HG03432 (cell line): ENCODE results near the gene KRT6B.
"Not testable (repeated sequence)": the region's sequence is repeated elsewhere in the genome, so short reads cannot be mapped to it uniquely, and the experiment has no call there.

Experiments used
- ATAC-seq: cut with Tn5 transposase; IDR thresholded peaks from one replicate; pipeline ENCODE4 v1.9.1; 2021; ENCODE audit warnings: mild to moderate bottlenecking, moderate library complexity; ENCODE audit not compliant: unreplicated experiment

Gene KRT6B

DNA sequence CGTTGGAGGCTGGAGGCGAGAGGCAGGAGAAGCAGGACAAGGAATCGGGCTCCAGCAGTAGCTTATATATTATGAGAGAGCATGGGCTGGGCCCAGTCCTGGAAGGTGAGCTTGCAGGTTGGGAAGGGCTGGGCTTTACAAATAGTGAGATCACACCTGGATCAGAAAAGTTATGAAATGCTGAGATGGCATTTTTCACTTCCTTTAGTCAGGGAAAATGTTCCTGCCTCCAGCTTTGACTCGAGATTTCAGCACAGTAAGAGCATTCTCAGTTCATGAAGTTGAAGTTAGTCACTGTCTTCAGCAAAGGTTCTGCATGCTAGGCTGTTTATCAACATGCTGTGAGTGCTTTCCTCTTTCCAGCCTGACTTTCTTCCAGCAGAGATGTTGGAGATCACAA, 21.8 kb upstream of the KRT6B start, which contains the start of gene KRT6C:
Gene KRT6C (minus strand): TSS at position 38 of the 400 bp plus-strand sequence. CDS start 68 bp downstream, outside the sequence.
- no peak for ATAC-seq

DNA sequence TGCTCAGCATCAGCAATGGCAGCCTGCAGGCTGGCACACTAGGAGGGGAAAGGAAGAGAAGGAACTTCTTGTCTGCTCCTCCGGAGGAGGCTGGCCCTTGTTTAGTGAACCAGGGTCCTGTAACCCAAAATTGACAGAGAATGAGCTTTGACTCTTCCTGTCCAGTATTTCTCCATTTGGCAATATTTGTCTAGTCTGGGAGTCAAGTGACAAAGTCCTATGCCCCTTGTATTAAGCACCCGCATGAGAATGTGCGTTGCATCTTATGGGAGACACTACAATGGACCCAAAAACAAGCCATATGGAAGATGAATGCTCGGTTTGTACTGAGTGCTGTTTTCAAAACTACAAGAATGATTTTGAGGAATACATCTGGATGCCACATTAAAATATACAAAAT, 17.9 kb upstream of the KRT6B start:
- no peak for ATAC-seq

DNA sequence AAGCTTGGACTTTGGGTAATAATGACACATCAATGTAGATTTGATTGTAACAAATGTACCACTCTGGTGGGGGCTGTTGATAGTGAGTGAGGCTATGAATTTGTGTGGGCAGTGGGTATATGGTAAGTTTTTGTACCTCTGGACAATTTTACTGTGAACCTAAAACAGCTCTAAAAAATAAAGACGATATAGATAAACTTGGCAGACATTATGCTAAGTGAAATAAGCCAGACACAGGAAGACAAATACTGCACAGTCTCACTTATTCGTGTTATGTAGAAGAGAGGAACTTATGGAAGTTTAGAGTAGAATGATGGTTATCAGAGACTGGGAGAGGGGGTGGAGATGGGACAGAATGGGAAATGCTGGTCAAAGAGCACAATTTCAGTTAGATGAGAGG, 13.0 kb upstream of the KRT6B start:
- no peak for ATAC-seq

DNA sequence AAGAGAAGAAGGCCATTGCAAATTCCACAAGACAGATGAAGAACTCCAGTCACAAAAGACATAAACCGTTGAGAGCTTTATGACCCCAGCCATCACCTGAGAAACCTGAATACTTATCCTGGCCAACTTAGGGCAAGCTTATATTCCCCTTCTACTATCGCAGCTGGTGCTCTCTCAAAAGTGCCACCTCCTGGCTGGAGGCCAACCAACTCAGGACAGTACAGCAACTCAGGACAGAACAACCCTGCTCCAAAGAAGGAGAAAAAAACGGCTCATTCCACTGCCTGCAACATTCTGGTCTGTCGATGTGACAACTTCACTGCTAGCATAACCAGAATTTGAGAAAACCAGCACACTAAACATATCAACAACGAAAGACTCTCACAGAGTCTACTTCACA, 9.7 kb upstream of the KRT6B start:
- ATAC-seq, result no peak

DNA sequence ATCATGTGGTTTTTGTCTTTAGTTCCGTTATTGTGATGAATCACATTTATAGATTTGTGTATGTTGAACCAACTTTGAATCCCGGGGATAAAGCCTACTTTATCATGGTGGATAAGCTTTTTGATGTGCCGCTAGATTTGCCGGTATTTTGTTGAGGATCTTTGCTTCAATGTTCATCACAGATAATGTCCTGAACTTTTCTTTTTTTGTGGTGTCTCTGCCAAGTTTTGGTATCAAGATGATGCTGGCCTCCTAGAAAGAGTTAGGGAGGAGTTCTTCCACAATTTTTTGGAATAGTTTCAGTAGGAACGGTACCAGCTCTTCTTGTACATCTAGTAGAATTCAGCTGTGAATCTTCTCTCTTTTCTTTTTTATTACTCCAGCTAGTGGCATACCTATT, 6.9 kb upstream of the KRT6B start:
- no peak for ATAC-seq

DNA sequence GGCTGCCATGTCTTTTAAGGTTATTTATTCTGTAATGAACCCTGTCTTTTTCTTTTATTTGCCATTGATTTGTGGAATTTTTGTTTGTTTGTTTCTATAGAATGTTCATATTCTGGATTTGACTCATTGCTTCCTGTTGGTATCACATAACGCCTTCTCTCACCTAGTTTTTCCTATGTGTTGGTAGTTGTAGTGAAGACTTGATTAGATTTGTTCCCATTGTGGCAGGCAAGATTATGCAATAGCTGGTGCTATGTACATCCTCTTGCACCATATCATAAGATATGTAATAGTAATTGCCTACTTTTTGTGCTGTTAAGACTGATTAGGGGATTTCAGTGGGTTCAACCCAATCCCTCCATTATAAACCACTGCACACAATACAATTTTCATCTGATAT, 3.9 kb upstream of the KRT6B start:
- ATAC-seq, result no peak

DNA sequence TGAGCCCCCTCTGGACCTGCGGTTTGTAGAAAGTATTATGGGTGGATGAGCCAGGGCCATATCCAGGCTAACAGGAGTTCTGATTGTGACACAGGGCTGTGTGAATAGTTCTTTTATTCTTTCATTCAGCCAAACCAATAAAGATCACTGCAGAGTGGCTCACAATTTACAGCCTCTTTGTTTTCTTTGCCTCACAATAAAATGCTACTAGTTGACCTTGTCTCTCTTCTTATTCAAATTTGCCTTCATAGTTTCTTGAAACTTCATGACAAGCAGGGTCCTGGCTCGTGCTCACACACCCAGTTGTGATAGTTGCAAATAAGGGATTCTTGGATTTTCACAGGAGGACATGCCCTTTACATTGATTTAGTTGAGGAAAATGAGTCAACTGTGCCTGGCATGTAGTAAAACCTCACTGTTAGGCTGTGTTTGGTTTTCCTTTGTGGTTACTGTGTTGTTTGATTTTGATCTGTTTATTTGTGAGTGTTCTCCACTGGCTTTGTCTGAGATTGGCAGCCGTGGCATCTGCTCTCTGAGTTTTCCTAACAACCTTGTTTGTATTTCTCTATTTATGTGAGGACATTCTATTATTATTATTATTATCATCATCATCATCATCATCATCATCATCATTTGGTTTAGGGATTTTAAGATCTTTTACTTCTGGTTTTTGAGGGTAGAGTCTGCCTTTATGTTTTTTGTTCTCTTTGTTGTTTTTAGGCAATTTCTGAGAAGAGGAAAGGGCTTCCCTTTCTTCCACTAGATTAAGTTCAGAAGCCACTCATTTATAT, 2.7 kb upstream of the KRT6B start:
- ATAC-seq, result no peak

DNA sequence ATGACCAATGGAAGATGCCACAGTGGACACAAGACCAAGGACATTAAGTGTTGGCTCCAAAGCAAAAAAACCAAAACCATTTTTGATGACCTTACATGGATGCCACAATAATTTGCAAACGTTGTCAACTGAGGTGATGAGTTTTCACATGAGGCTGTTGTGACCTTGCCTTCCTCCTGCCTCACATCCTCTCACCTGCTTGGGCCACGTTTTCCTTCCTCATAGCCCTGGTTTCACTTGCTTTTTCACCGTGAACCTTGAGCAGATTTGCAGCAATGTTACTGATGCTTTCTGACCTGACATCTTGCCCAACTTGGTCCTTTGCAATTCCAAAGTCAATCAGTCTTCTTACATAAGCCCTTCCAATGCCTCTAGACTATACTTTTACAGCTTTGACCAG, 3.7 kb downstream of the KRT6B start:
- no peak for ATAC-seq

DNA sequence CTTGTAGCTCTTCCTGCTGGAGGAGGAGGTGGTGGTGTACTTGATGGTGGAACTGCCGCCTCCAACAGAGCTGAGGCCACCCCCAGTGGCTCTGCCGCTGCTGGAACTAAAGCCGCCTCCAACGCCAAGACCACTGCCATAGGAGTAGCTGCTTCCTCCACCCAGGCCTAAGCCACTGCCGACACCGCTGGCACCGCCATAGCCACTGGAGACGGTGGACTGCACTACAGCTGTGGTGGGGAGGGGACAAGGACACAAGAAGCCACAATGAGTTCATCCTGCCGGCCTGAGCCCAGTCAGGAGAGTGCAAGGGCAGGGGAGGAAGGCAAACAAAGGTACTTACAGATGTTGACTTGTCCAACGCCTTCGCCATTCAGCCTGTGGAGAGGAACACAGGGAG, 4.8 kb downstream of the KRT6B start:
- ATAC-seq, result not testable (repeated sequence)

DNA sequence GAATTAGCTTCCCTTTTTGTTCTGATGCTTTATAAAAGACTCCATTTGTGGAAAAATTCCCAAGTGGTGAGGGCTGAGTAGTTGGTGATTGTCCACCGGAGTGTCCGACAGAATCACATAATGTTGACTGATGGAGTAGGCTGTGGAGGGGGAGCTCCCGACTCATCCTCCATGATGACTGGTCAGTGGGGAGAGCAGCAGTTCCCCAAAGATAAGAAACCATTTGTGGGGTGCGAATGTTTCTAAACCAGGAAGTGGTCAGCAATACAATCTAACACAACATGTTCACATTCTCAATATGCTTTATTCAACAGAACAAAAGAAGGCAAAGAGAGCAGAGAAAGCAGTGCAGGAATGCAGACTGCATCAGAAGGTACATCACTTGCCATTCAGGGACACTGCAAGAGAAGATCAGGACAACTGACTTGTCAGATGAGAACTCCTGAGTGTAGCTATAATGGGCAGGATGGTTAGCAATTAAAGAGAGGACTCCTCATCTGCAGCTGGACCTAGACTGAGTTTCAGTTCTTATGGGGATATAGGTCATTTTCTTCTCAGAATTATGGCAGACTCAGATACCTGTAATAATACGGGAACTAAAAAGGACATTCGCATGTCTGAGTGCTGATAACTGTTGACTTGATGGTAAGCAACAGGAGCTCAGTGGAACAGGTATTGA, 5.4 kb downstream of the KRT6B start:
- ATAC-seq, result no peak

DNA sequence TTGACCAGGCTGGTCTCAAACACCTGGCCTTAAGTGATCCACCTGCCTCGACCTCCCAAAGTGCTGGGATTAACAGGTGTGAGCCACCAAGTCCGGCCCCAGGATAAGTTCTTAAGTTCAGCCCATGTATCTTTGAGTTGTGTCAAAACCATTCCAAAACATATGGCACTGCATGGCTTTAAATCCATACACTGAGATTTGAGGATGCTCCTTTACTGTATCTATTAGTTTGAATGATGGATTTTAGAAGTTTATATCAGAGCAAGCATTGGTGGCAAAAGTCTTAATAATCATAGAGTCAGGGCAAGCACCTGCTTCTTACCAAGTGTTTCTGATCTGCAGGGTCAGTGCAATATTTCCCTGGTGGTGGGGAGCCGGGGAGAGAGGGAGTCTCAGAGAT, 6.1 kb downstream of the KRT6B start:
- no peak for ATAC-seq

DNA sequence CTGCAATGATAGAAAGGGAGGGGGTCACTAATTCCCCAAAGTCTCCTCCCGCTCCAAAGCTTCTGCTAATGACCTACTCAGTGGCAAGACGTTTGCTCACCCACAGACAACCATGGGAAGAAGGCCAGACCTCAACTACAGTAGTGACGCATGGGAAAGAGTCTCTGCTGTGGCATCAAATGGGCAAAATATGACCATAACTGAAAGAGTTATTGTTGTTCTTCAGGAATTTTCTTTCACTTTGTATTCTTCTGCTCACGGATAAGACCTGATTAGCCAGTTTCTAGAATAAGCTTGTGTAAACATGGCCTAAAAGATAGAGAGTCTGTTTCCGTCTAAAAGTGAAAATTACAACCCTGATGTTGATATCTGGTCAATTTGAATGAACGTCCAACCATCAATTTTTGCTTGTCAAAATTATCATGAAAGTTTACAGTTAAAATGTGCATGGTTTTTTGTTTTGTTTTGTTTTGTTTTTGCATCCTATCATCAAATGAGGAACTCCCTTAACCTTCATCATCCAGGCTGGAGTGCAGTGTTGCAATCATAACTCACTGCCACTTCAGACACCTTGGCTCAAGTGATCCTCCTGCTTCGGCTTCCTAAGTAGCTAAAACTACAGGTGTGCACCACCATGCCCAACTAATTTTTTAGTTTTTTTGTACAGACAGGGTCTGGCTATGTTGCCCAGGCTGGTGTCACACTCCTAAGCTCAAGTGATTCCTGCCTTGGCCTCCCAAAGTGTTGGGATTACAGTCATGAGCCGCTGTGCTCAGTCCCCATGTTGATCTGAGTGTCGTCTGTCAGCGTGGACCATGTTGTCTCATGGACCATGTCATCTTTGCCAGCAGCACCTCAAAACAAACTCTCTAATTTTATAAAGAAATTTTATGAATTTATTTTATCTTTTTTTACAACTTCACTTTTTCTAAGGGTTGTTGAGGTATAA, 7.0 kb downstream of the KRT6B start:
- ATAC-seq, result no peak

DNA sequence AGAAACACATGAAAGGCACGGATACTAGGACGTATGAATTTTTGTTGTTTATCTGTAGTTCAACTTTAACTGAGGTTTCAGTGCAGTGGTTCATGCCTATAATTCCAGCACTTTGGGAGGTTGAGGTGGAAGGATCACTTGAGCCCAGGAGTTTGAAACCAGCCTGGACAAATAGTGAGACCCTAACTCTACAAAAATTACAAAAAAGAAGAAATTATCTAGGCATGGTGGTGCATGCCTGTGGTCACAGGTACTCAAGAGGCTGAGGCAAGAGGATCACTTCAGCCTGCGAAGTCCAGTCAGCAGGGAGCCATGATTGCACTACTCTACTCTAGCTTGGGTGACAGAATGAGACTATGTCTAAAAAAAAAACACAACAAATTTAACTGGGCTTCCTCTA, 8.0 kb downstream of the KRT6B start:
- ATAC-seq, result no peak

DNA sequence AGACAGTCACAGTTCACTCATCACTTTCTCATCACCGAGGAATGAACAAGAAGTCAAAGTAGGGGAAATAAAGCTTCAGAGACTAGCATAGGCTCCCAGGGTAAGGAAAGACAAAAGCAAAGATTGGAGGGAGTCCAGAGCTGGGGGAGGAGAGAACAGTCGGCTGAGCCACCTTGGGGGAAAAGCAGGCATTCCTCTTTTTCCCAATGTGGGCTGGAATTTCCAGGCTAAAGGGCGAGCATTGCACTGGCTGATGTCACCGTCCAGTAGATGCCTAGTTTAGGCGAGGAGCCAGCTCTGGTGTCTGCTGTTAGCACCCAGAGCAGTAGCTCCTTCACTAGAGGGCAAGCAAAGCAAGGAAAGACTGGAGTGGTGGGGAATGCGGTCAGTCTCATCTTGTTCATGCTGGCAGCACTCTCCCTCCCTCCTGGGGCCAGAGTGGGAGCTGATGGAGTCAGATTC, 9.3 kb downstream of the KRT6B start:
- ATAC-seq, result no peak

DNA sequence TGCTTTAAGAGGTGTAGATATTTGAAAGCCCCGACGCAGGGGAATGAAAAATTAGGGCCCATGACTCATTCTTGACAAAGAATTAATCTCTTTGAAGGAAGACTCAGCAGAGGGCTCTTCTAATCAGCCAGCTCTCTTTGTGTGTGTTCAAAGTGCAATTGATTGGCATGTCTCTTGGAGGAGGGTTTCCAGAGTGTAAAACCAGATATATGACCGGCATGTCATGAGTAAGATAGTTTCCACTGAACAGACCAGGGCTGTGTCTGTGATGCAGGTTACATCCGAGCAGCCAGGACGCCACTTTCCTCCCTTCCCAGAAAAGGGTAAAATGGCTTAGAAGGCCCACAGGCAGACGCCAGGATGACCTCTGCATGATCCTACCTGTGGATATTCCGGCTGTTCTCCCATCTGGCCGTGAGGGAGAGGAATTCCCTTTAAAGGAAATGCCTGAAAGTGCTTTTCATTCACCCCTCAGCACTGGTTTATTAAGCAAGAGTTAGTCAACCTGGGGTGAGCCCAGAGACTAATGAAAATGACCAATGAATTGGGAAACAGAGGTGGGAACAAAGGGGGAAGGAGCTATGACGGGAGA, 10.5 kb downstream of the KRT6B start:
- ATAC-seq, result no peak

DNA sequence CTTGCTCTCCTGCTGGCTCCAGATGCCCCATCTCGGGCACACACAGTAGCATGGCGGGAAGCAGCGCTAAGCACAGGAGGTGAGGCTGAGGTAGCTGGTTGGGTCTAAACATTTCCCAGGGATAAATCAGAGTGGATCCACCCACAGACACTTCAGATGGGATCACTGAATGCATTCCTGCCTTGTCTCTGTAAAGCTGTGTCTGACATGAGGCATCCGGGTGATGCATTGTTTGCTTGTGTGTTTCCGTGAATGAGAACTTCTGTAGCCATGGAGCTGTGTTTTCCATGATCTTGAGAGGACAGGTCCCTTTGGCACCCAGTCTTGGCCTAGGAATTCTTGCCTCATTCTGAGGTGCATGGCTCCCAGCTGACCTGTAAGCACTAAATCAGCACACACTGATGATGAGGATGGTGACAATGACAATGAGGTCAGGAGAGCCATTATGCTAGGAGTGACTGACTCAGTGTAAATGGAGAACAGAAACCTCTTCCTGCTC, 11.1 kb downstream of the KRT6B start:
- ATAC-seq, result no peak

DNA sequence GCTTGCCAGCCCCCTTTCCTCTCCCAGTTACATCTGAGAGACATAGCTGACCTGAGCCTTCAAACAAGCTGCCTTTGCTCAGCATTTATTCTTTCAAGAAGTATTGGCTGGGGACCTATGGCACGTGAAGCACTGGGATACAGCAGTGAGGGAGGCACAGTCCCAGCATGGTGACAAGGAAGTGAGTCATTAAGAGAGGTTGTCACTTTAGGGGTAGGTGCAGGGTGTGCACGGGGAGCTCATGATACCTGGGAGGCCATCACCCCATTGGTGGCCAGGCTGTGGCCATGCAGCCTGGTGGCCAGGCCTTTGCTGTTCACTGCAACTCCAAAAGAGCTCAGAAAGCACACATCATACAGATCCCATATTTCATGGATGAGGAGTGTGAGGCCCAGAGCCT, 12.1 kb downstream of the KRT6B start:
- no peak for ATAC-seq

DNA sequence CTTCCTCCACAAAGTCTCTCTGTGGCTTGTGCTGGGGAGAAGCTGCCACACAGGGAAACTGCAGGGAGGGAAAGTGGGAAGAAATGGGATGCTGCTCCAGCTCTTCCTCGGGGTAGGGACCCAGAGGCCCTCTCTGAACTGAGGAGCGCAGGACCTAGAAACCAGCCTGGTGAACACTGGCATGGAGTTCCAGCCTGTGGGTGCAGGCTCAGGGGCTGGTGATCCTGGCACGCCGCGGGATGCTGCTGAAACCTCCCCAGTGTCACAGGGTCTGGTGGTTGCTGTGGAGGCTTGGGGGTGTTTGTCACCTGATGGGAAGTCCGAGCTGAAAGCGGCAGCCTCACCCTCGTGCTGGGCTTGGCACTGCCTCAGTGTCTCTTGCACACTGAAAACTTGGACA, 12.5 kb downstream of the KRT6B start:
- no peak for ATAC-seq

DNA sequence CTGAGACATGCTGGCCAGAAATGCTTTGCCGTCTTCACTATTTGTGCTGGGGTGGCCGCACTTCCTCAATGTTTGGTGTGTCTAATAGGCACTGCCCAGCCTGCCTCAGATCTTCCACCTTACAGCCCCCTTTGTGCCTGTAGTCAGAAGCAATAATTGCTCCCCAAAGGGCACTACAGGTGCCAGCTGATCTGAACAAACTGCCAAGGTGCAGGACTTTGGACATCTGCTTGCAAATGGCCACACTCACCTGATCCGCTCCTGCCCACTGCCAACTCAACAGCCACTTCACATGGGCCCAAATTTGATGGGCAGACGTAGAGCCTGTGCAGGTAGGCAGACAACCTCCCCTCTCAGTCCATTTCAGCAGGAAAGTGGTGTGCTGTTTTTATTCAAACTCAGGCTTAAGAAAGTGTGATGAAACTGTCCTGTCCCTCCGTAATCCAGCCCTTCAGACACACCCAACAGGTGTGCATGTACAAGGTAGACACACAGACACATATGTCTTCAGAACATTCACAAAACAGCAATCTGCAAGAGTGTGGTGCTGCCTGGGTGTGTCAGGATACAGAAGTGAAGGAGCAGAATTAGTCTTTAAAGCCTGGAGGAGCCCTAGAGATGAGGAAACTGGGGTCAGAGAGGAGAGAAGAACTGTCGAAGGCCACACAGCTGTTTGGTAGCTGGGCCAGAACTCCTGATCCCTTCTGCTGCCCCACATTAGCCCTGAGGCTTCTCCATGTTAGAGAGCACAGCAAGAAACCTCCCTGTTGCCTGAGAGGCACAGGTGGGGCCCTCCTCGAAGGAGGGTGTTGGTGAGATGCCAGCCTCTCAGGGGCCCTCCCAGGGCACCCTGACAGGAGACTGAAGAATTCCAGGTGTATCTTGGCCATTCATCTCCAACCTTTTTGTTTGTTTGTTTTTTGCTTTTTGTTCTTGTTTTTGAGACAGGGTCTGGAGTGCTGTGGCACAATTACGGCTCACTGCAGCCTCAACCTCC, 13.3 kb downstream of the KRT6B start:
- ATAC-seq, result no peak

DNA sequence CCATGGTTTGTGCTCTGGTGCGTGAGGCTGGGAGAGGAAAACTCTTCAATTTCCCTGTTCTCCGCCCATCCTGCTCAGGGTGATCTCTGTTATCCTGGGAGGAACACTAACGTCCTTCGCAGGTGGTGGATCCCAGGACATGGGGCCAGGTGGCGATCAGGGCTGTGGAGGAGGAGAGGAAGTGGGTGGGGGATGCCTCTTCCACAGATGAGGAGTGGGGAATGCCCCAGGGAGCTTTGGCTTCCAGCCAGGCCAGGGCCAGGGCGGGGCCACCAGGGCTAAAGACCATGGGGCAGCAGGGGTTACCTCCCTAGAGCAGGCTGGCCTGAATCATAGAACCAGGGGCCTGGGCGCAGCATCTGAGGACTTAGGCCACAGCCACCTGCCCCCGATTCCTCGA, 14.4 kb downstream of the KRT6B start:
- ATAC-seq, result no peak
